AG04450 (cell line): Measurements from ENCODE around the gene ANXA4. TPM values are rescaled to one million over a fixed set of nuclear protein-coding genes. Genes with fewer than 3 reads are reported as not detected.

ENCODE experiments used
- CTCF ChIA-PET: fragments of 300-600, 350-600 bp; formaldehyde crosslinking; extraction: SDS; loops from one replicate; lab custom pipeline; 2022; ENCODE audit warnings: antibody characterized with exemption, inconsistent platforms; lab: Charles Lee
- POLR2A ChIA-PET: fragments of 350-600 bp; formaldehyde crosslinking; extraction: SDS; loops from one replicate; lab custom pipeline; 2021; ENCODE audit warnings: antibody characterized with exemption, inconsistent platforms; lab: Yijun Ruan, JAX
- DNase-seq: peaks from one replicate; pipeline ENCODE4 v3.0.0-alpha.2; 2011; ENCODE audit warnings: low read depth, low spot score
- H3K27ac ChIP-seq: one replicate; pipeline ENCODE4 v1.5.1; 2012; ENCODE audit warnings: low read depth, low read length, control low read depth
- H3K27me3 ChIP-seq: one replicate; pipeline ENCODE4 v1.6.0; 2012; ENCODE audit warnings: low read length; ENCODE audit not compliant: control insufficient read depth, insufficient read depth
- H3K4me3 ChIP-seq: 2 replicates; pipeline ENCODE4 v1.5.1; 2011; ENCODE audit warnings: mild to moderate bottlenecking, low read depth, low read length, control low read depth
- H3K9me3 ChIP-seq: 2 replicates; pipeline ENCODE4 v1.5.1; 2012; ENCODE audit warnings: low read length; ENCODE audit not compliant: control insufficient read depth, insufficient read depth
- CTCF ChIP-seq: IDR thresholded peaks from 2 replicates; pipeline ENCODE4 v1.5.1; 2011; ENCODE audit warnings: low read depth, low read length, control low read depth, inconsistent platforms
- polyA plus RNA-seq: library from polyadenylated mRNA; depleted of rRNA; stranded (reverse); fragments of >200 nt; gene quantifications from 2 replicates; pipeline ENCODE4 v1.2.3, GENCODE V29; 2011

ANXA4 gene
- polyA plus RNA-seq, 1 experiment = 105 TPM

- Histone ChIP-seq H3K9me3 (0 out of 2 replicates have a peak, but pooled peaks cover 5% of the 10 kb centered on the region), H3K4me3 (no peak overlapping the region), H3K27ac (no peak overlapping the region), H3K27me3 (no peaks in the 10 kb centered on the region)
- ChIA-PET POLR2A (no interaction called here), CTCF (interaction anchor here (1.0 to 1.9 kb wide), 2 partner anchors 12 to 52 kb away, joined by 3 to 5 read pairs; no protein-coding TSS in a partner anchor)
- TF ChIP-seq CTCF = no peak
- no peak for DNase-seq
Measured at GRCh38 chr2:69776886-69777785, 35.2 kb downstream of the ANXA4 start.

- H3K4me3 ChIP-seq = no peak overlapping the region
- no peaks in the 10 kb centered on the region for H3K27me3 ChIP-seq
- no peak overlapping the region for H3K27ac ChIP-seq
- POLR2A ChIA-PET = no interaction called here
- CTCF ChIA-PET = interaction anchor here (1.9 kb wide), 1 partner anchor 53 kb away, joined by 5 read pairs; no protein-coding TSS in a partner anchor
- DNase-seq = no peak
- H3K9me3 ChIP-seq = 0 out of 2 replicates have a peak, but pooled peaks cover 5% of the 10 kb centered on the region
- no peak for TF ChIP-seq CTCF
Measured at GRCh38 chr2:69777786-69778105, 35.8 kb downstream of the ANXA4 start.

- ChIA-PET POLR2A (interaction anchor here (0.7 to 0.9 kb wide), 2 partner anchors 12 to 38 kb away, joined by 4 to 22 read pairs; no protein-coding TSS in a partner anchor), CTCF (interaction anchor here (0.6 kb wide), 3 partner anchors 33 to 55 kb away, joined by 3 to 5 read pairs (median 4); no protein-coding TSS in a partner anchor)
- Histone ChIP-seq H3K9me3 (0 out of 2 replicates have a peak, but pooled peaks cover 5% of the 10 kb centered on the region), H3K27me3 (no peaks in the 10 kb centered on the region), H3K27ac (no peak overlapping the region), H3K4me3 (no peak overlapping the region)
- DNase-seq = no peak
- no peak for TF ChIP-seq CTCF
Measured at GRCh38 chr2:69779258-69780001, 37.5 kb downstream of the ANXA4 start.

GRCh38 chr2:69780921-69781320 is 39.0 kb downstream of the ANXA4 start:
- 0 out of 2 replicates have a peak, but pooled peaks cover 5% of the 10 kb centered on the region for H3K9me3 ChIP-seq
- CTCF ChIA-PET = interaction anchor here (0.8 to 1.0 kb wide), 2 partner anchors 57 to 67 kb away, joined by 3 to 7 read pairs; no protein-coding TSS in a partner anchor
- no peak for TF ChIP-seq CTCF

More at GRCh38 chr2:69780921-69781320, 39.0 kb downstream of the ANXA4 start:
- POLR2A ChIA-PET = no interaction called here
- H3K4me3 ChIP-seq = no peak overlapping the region
- DNase-seq = no peak
- H3K27me3 ChIP-seq = no peaks in the 10 kb centered on the region
- no peak overlapping the region for H3K27ac ChIP-seq
